GM23248 (cell line): ENCODE results near the gene TMEM35A. TPM values are rescaled to one million over a fixed set of nuclear protein-coding genes. Genes with fewer than 3 reads are reported as not detected.
"Not testable (repeated sequence)": the region's sequence is repeated elsewhere in the genome, so short reads cannot be mapped to it uniquely, and the experiment has no call there.

ENCODE experiments used
- DNase-seq: peaks from one replicate; pipeline ENCODE4 v3.0.0-alpha.2; 2015
- H2AFZ ChIP-seq: fragments of 200-600 bp; sonication (generic); 2 replicates; pipeline ENCODE4 v1.6.1; 2016; ENCODE audit warnings: antibody characterized with exemption
- H3F3A ChIP-seq: fragments of 200-600 bp; sonication (generic); 2 replicates; pipeline ENCODE4 v1.6.1; 2016; ENCODE audit warnings: mild to moderate bottlenecking, antibody characterized with exemption, mixed run types; ENCODE audit not compliant: insufficient read depth
- H3K27ac ChIP-seq: fragments of 200-600 bp; sonication (generic); 2 replicates; pipeline ENCODE4 v1.5.1; 2016; ENCODE audit warnings: mild to moderate bottlenecking
- H3K27me3 ChIP-seq: fragments of 200-600 bp; sonication (generic); replicated peaks from 2 replicates; pipeline ENCODE4 v1.6.1; 2016; ENCODE audit warnings: mild to moderate bottlenecking; ENCODE audit not compliant: insufficient read depth
- H3K36me3 ChIP-seq: fragments of 200-600 bp; sonication (generic); 2 replicates; pipeline ENCODE4 v1.6.1; 2016; ENCODE audit warnings: low read depth, mild to moderate bottlenecking
- H3K4me1 ChIP-seq: fragments of 200-600 bp; sonication (generic); 2 replicates; pipeline ENCODE4 v1.6.1; 2016; ENCODE audit warnings: mild to moderate bottlenecking; ENCODE audit not compliant: insufficient read depth
- H3K4me2 ChIP-seq: fragments of 200-600 bp; sonication (generic); one replicate; pipeline ENCODE4 v1.6.1; 2016; ENCODE audit warnings: mild to moderate bottlenecking; ENCODE audit not compliant: unreplicated experiment
- H3K4me3 ChIP-seq: fragments of 200-600 bp; sonication (generic); 2 replicates; pipeline ENCODE4 v1.5.1; 2016; ENCODE audit warnings: mild to moderate bottlenecking
- H3K79me2 ChIP-seq: fragments of 200-600 bp; sonication (generic); 2 replicates; pipeline ENCODE4 v1.6.1; 2016; ENCODE audit warnings: mild to moderate bottlenecking; ENCODE audit not compliant: insufficient read depth
- H3K9ac ChIP-seq: fragments of 200-600 bp; sonication (generic); 2 replicates; pipeline ENCODE4 v1.6.1; 2016; ENCODE audit warnings: mild to moderate bottlenecking
- H3K9me2 ChIP-seq: fragments of 200-600 bp; sonication (generic); 2 replicates; pipeline ENCODE4 v1.6.1; 2016; ENCODE audit warnings: mixed run types, mild to moderate bottlenecking, moderate library complexity; ENCODE audit not compliant: insufficient read depth
- H3K9me3 ChIP-seq: fragments of 200-600 bp; sonication (generic); one replicate; pipeline ENCODE4 v1.6.1; 2017; ENCODE audit warnings: low read depth
- H4K20me1 ChIP-seq: fragments of 200-600 bp; sonication (generic); 2 replicates; pipeline ENCODE4 v1.6.0; 2016; ENCODE audit not compliant: insufficient read depth
- EZH2 ChIP-seq: fragments of 200-600 bp; sonication (generic); IDR thresholded peaks from 2 replicates; pipeline ENCODE4 v1.6.1; 2018; ENCODE audit warnings: antibody characterized with exemption, mild to moderate bottlenecking; ENCODE audit not compliant: insufficient read depth, poor library complexity, severe bottlenecking
- EZH2phosphoT487 ChIP-seq: fragments of 200-600 bp; sonication (generic); IDR thresholded peaks from 2 replicates; pipeline ENCODE4 v1.6.1; 2018; ENCODE audit warnings: antibody characterized with exemption, moderate library complexity, mild to moderate bottlenecking, low read depth; ENCODE audit not compliant: insufficient read depth
- WGBS, 2 experiments: methylation state at CpG; one replicate each; pipeline ENCODE4 v1.1.6; 2015 to 2017; ENCODE audit warnings: low lambda C conversion rate in 2 of 2, low coverage in 1 of 2; ENCODE audit errors: missing lambda C conversion rate in 2 of 2; 5-methylcytosine and 5-hydroxymethylcytosine counted together
- in situ Hi-C: fragments of 300-500 bp; cut with MboI; formaldehyde crosslinking; loops from 2 replicates; pipeline ENCODE4 v1.15.0; 2020
- polyA plus RNA-seq: library from polyadenylated mRNA; unstranded; fragments of >200 nt; fragmentation: Nextera tagmentation; extraction: Ambion mirVana; gene quantifications from 2 replicates; pipeline ENCODE4 v1.2.1, GENCODE V29; 2016
- total RNA-seq: library from RNA; depleted of rRNA; stranded (reverse); fragments of >200 nt; shearing (Covaris generic); gene quantifications from 2 replicates; pipeline ENCODE4 v1.2.3, GENCODE V29; 2014

The TMEM35A gene
- total and polyA plus RNA-seq, 2 experiments from 2014 or later, result 0.32 to 0.56 TPM

DNA sequence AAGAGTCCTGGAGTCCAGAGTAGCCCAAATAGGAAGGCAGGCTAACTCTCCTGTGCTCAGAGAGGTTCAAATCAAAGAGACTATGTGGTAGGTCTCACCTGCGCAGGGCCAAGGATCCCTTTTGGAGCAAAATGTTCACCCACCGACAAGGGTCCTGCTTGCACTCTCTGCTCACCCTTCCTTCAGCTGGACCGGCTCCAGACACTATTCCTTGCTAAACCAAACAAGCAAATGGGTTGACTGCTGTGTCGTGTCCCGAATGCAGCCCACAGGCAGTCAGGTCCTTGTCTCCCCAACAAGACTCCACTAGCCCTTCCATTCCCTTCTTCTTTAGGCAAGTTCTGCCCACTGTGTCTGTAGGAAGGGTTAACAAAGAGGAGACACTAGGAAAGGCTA lies 27.5 kb upstream of the TMEM35A start:
- peak overlapping the region; percentile 67 for H3K27ac ChIP-seq
- no peaks in the 10 kb centered on the region for H3F3A ChIP-seq
- in situ Hi-C loops, result no loop called here
- peak overlapping the region; percentile 85 for H3K4me2 ChIP-seq
- no peaks in the 10 kb centered on the region for H3K27me3 ChIP-seq
- H4K20me1 ChIP-seq, result no peaks in the 10 kb centered on the region
- H3K9me3 ChIP-seq, result no peaks in the 10 kb centered on the region
- DNase-seq, result no peak
- H3K9ac ChIP-seq, result peak overlapping the region; percentile 79
- peaks cover 5% of the 10 kb centered on the region; the same call in 1 of the 2 replicates for H3K79me2 ChIP-seq
- H2AFZ ChIP-seq, result peak overlapping the region; percentile 94
- TF ChIP-seq EZH2 (no peak), EZH2phosphoT487 (no peak)
- no peaks in the 10 kb centered on the region for H3K4me1 ChIP-seq
- no peaks in the 10 kb centered on the region for H3K36me3 ChIP-seq
- H3K4me3 ChIP-seq, result peak overlapping the region; percentile 85
- 3 to 10% methylated on average over 5 of the region's 5 CpGs for WGBS, 2 experiments
- H3K9me2 ChIP-seq, result no peaks in the 10 kb centered on the region

GRCh38 chrX:101051549-101052302 lies 27.0 kb upstream of the TMEM35A start, which contains the start of gene TRMT2B:
TSS of gene TRMT2B (minus strand) at chrX:101052111. CDS start at chrX:101042289, 9,822 bp downstream.
- peak within 1 kb of the TSS; percentile 85 for H3K4me3 ChIP-seq
- WGBS, 2 experiments, result 1 to 3% methylated on average over 22 to 25 of the region's 43 CpGs

GRCh38 chrX:101056551-101056950 lies 22.1 kb upstream of the TMEM35A start:
- H4K20me1 ChIP-seq, DNase-seq, H3K79me2 ChIP-seq, H3K4me3 ChIP-seq, H3F3A ChIP-seq, H3K27ac ChIP-seq, H3K4me2 ChIP-seq, H3K9me2 ChIP-seq, H3K9me3 ChIP-seq, H3K36me3 ChIP-seq, H3K27me3 ChIP-seq, H3K9ac ChIP-seq, in situ Hi-C loops: not testable (repeated sequence)
- Histone ChIP-seq H3K4me1 (peaks cover 13% of the 10 kb centered on the region), H2AFZ (peak overlapping the region; percentile 64; the same call in 1 of the 2 replicates)
- WGBS, 2 experiments, result 70 to 72% methylated on average over 4 of the region's 4 CpGs

More at GRCh38 chrX:101051549-101052302, 27.0 kb upstream of the TMEM35A start, which contains the start of gene TRMT2B:
- Histone ChIP-seq H4K20me1 (no peaks in the 10 kb centered on the region), H3K36me3 (no peaks in the 10 kb centered on the region), H3K79me2 (peaks cover 5% of the 10 kb centered on the region; the same call in 1 of the 2 replicates), H3K4me1 (peaks cover 4% of the 10 kb centered on the region; the same call in 1 of the 2 replicates), H3K4me2 (peak within 1 kb of the TSS; percentile 85), H3K27ac (peak within 1 kb of the TSS; percentile 67), H3K9ac (peak within 1 kb of the TSS; percentile 79), H2AFZ (peak within 1 kb of the TSS; percentile 94), H3K9me3 (no peaks in the 10 kb centered on the region), H3K27me3 (no peaks in the 10 kb centered on the region), H3K9me2 (no peaks in the 10 kb centered on the region), H3F3A (no peaks in the 10 kb centered on the region)
- no peak for TF ChIP-seq EZH2
- no peak for TF ChIP-seq EZH2phosphoT487
- DNase-seq, result peak; percentile 82
- in situ Hi-C loops, result no loop called here

DNA sequence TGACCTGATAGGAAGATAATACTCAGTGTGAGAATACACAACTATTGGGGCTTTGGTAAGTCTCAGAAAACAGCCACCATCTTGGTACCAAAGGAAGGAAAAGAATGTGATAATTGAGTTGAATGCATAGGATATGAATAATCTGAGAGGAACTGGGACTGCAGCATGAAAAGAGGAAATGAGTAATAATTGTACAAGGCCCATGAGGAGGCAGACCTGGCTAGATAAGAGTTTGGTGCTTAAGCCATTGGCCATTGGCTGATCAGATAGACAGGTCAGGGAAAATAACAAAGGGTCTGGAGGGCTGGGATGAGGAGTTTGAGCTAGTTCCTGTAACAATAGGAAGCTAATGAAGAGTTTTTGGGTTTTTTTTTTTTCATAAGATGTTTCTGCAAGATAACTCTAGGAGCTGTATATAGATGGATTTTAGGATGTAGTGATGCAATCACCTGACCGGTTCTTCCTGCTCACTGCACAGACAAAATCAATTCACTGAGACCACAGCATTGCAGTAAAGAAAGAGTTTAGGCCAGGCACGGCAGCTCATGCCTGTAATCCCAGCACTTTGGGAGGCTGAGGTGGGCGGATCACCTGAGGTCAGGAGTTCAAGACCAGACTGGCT lies 21.5 kb upstream of the TMEM35A start:
- Histone ChIP-seq H3K27me3 (no peaks in the 10 kb centered on the region), H2AFZ (peak overlapping the region; percentile 64; the same call in 1 of the 2 replicates), H3K4me2 (no peak overlapping the region), H3K79me2 (no peaks in the 10 kb centered on the region), H3K9ac (no peak overlapping the region), H3K4me3 (no peak overlapping the region), H3K9me2 (no peaks in the 10 kb centered on the region), H3K4me1 (peaks cover 17% of the 10 kb centered on the region), H3K27ac (no peak overlapping the region), H3K36me3 (no peaks in the 10 kb centered on the region), H3K9me3 (no peaks in the 10 kb centered on the region), H3F3A (no peaks in the 10 kb centered on the region), H4K20me1 (no peaks in the 10 kb centered on the region)
- TF ChIP-seq EZH2, result no peak
- TF ChIP-seq EZH2phosphoT487, result no peak
- WGBS, 2 experiments, result 49 to 50% methylated on average over 2 to 3 of the region's 3 CpGs
- peak; percentile 64 for DNase-seq
- in situ Hi-C loops, result no loop called here
